Measurements from ENCODE around the gene TASP1. TPM values are rescaled to one million over a fixed set of nuclear protein-coding genes. Genes with fewer than 3 reads are reported as not detected.
A peak's percentile ranks its signal among the peaks of the same experiment; 100 is the strongest.

TASP1 gene
- total and polyA plus RNA-seq, 4 donors, result 2.5 to 10.0 (median 4.7) TPM

DNA sequence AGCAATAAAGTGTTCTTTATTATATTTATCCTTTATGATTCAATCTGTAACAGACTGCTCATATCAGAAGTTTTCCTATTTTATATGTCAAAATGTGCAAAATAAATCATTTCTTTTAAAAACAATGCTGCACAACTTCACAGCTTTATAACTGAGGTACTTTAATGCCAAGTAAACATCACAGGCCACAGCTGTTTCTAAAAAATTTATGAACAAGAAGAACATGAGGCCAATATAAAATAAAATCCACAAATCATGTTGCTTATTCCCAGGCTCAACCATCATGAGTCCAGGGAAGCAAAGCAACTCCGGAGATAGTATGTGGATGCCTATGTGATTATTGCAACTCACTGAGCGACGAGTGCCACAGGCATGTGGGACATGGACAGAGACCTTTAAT lies 222.2 kb downstream of the TASP1 start:
- TF ChIP-seq FOXA2 (IDR thresholded peaks at IDR 0.05) (no peak), HNF4G (IDR thresholded peaks at IDR 0.05) (no peak)
- TF ChIP-seq, protein P1, sequence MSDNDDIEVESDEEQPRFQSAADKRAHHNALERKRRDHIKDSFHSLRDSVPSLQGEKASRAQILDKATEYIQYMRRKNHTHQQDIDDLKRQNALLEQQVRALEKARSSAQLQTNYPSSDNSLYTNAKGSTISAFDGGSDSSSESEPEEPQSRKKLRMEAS (IDR thresholded peaks at IDR 0.05), result no peak
- TF ChIP-seq, protein P2, sequence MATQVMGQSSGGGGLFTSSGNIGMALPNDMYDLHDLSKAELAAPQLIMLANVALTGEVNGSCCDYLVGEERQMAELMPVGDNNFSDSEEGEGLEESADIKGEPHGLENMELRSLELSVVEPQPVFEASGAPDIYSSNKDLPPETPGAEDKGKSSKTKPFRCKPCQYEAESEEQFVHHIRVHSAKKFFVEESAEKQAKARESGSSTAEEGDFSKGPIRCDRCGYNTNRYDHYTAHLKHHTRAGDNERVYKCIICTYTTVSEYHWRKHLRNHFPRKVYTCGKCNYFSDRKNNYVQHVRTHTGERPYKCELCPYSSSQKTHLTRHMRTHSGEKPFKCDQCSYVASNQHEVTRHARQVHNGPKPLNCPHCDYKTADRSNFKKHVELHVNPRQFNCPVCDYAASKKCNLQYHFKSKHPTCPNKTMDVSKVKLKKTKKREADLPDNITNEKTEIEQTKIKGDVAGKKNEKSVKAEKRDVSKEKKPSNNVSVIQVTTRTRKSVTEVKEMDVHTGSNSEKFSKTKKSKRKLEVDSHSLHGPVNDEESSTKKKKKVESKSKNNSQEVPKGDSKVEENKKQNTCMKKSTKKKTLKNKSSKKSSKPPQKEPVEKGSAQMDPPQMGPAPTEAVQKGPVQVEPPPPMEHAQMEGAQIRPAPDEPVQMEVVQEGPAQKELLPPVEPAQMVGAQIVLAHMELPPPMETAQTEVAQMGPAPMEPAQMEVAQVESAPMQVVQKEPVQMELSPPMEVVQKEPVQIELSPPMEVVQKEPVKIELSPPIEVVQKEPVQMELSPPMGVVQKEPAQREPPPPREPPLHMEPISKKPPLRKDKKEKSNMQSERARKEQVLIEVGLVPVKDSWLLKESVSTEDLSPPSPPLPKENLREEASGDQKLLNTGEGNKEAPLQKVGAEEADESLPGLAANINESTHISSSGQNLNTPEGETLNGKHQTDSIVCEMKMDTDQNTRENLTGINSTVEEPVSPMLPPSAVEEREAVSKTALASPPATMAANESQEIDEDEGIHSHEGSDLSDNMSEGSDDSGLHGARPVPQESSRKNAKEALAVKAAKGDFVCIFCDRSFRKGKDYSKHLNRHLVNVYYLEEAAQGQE (IDR thresholded peaks at IDR 0.05), result no peak
- TF ChIP-seq, protein P3, sequence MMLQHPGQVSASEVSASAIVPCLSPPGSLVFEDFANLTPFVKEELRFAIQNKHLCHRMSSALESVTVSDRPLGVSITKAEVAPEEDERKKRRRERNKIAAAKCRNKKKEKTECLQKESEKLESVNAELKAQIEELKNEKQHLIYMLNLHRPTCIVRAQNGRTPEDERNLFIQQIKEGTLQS (IDR thresholded peaks at IDR 0.05), result no peak
- over 99% methylated on average over 3 of the region's 3 CpGs for WGBS
- Histone ChIP-seq H3K27me3 (ENCODE audit: control insufficient read depth in 4 of 4, insufficient read depth in 4 of 4, low read length in 3 of 4) (no peaks in the 10 kb centered on the region), H3K9me3 (ENCODE audit: control insufficient read depth in 4 of 4, low read length in 3 of 4) (no peaks in the 10 kb centered on the region), H3K4me1 (ENCODE audit: control insufficient read depth in 4 of 4, insufficient read depth in 4 of 4, low read length in 3 of 4) (peaks cover 1 to 13% (median 2%) of the 10 kb centered on the region in 4 donors), H3K27ac (ENCODE audit: low read depth in 1 of 2, low read length in 2 of 2) (no peak overlapping the region), H3K4me3 (ENCODE audit: low read depth in 1 of 3, low read length in 3 of 3) (no peak overlapping the region), H3K36me3 (ENCODE audit: control insufficient read depth in 4 of 4, insufficient read depth in 3 of 4, low read depth in 1 of 4, low read length in 3 of 4) (no peaks in the 10 kb centered on the region), H3K9ac (ENCODE audit: low read depth in 1 of 2, low read length in 2 of 2) (no peak overlapping the region)
- DNase-seq (ENCODE audit: low spot score), result no peak

DNA sequence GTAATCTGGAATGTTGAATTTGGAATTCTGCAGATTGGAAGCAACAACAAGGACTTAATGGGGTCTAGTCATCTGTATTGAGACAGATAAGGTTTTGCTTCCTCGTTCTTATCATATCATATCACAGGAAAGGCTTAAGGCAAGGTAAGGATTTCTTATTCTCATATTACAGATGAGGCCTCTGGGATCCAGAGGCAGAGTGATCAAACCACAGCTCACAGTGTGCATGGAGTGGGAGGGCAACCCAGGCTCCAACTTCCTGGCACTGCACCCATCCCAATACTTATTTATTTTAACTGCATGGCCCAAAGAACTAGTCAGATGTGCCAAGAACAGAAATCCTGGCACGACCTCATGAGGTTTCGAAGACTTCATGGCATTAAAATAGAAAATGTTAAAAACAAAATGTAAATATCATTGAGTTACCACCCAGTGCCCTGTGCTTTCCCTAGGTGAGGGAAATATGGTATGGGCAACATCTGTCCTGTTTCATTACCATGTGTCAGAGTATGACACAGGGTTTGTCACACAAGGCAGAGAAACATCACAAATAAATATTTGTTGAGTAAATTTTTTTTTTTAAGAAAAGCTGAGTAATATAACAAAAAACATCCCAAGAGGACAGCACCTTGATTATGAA lies 225.8 kb downstream of the TASP1 start:
- no peak for DNase-seq (ENCODE audit: low spot score)
- H3K9me3 ChIP-seq (ENCODE audit: control insufficient read depth in 4 of 4, low read length in 3 of 4), result no peaks in the 10 kb centered on the region
- H3K27me3 ChIP-seq (ENCODE audit: control insufficient read depth in 4 of 4, insufficient read depth in 4 of 4, low read length in 3 of 4), result no peaks in the 10 kb centered on the region
- peaks cover 0 to 8% (median under 1%) of the 10 kb centered on the region in 4 donors for H3K4me1 ChIP-seq (ENCODE audit: control insufficient read depth in 4 of 4, insufficient read depth in 4 of 4, low read length in 3 of 4)
- no peak overlapping the region for H3K4me3 ChIP-seq (ENCODE audit: low read depth in 1 of 3, low read length in 3 of 3)
- H3K36me3 ChIP-seq (ENCODE audit: control insufficient read depth in 4 of 4, insufficient read depth in 3 of 4, low read depth in 1 of 4, low read length in 3 of 4), result no peaks in the 10 kb centered on the region
- H3K9ac ChIP-seq (ENCODE audit: low read depth in 1 of 2, low read length in 2 of 2), result no peak overlapping the region
- TF ChIP-seq HNF4A (conservative IDR thresholded peaks at IDR 0.05), result peak in 1 of 2 donors; percentile 11
- peak in 1 of 2 donors; percentile 23 for TF ChIP-seq RAD21 (IDR thresholded peaks at IDR 0.05)
- no peak for TF ChIP-seq TAF1 (conservative IDR thresholded peaks at IDR 0.05)
- 46% methylated on average over 3 of the region's 3 CpGs for WGBS
- H3K27ac ChIP-seq (ENCODE audit: low read depth in 1 of 2, low read length in 2 of 2), result peak overlapping the region in 1 of 2 donors; percentile 20

DNA sequence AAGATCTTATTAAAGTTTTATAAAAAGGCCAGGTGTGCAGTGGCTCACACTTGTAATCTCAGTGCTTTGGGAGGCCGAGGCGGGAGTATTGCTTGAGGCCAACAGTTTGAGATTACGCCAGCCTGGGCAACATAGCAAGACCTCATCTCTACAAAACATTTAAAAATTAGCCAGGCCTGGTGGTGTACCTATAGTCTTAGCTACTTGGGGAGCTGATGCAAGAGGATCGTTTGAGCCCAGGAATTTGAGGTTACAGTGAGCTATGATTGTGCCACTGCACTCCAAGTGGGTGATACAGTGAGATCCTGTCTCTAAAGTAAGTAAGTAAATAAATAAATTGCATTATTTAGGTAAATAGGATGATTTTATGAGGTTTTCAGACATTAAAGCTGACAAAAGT lies 234.4 kb downstream of the TASP1 start:
- WGBS, result 95% methylated on average over 4 of the region's 4 CpGs
- H3K4me1 ChIP-seq (ENCODE audit: control insufficient read depth in 4 of 4, insufficient read depth in 4 of 4, low read length in 3 of 4), result peaks cover 0 to 2% (median 0%) of the 10 kb centered on the region in 4 donors
- TF ChIP-seq, protein P2 (IDR thresholded peaks at IDR 0.05), result no peak
- TF ChIP-seq JUND (IDR thresholded peaks at IDR 0.05) (no peak), GABPA (IDR thresholded peaks at IDR 0.05 in 1 of 2, conservative IDR thresholded peaks at IDR 0.05 in 1 of 2) (no peak), HNF4G (IDR thresholded peaks at IDR 0.05) (no peak), YY1 (IDR thresholded peaks at IDR 0.05) (no peak), EGR1 (IDR thresholded peaks at IDR 0.05; ENCODE audit: low read depth in 2 of 2) (no peak), HNF4A (conservative IDR thresholded peaks at IDR 0.05) (no peak), NR2F2 (IDR thresholded peaks at IDR 0.05) (no peak), RAD21 (IDR thresholded peaks at IDR 0.05) (no peak)
- TF ChIP-seq, protein P1 (IDR thresholded peaks at IDR 0.05), result no peak
- TF ChIP-seq, protein P3 (IDR thresholded peaks at IDR 0.05), result no peak
- TF ChIP-seq, protein P4, sequence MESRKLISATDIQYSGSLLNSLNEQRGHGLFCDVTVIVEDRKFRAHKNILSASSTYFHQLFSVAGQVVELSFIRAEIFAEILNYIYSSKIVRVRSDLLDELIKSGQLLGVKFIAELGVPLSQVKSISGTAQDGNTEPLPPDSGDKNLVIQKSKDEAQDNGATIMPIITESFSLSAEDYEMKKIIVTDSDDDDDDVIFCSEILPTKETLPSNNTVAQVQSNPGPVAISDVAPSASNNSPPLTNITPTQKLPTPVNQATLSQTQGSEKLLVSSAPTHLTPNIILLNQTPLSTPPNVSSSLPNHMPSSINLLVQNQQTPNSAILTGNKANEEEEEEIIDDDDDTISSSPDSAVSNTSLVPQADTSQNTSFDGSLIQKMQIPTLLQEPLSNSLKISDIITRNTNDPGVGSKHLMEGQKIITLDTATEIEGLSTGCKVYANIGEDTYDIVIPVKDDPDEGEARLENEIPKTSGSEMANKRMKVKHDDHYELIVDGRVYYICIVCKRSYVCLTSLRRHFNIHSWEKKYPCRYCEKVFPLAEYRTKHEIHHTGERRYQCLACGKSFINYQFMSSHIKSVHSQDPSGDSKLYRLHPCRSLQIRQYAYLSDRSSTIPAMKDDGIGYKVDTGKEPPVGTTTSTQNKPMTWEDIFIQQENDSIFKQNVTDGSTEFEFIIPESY (IDR thresholded peaks at IDR 0.05), result no peak

More for the DNA sequence above, 234.4 kb downstream of the TASP1 start:
- Histone ChIP-seq H3K4me3 (ENCODE audit: low read depth in 1 of 3, low read length in 3 of 3) (no peak overlapping the region), H3K27ac (ENCODE audit: low read depth in 1 of 2, low read length in 2 of 2) (no peak overlapping the region), H3K36me3 (ENCODE audit: control insufficient read depth in 4 of 4, insufficient read depth in 3 of 4, low read depth in 1 of 4, low read length in 3 of 4) (no peaks in the 10 kb centered on the region), H3K9ac (ENCODE audit: low read depth in 1 of 2, low read length in 2 of 2) (no peak overlapping the region), H3K27me3 (ENCODE audit: control insufficient read depth in 4 of 4, insufficient read depth in 4 of 4, low read length in 3 of 4) (no peaks in the 10 kb centered on the region), H3K9me3 (ENCODE audit: control insufficient read depth in 4 of 4, low read length in 3 of 4) (no peaks in the 10 kb centered on the region)
- no peak for DNase-seq (ENCODE audit: low spot score)
